GM20000 (cell line): ENCODE results near the gene CSF2RB.

Experiments used
- DNase-seq: peaks from one replicate; pipeline ENCODE4 v3.0.0; 2012; ENCODE audit warnings: low spot score
- CTCF ChIP-seq: IDR thresholded peaks from 2 replicates; pipeline ENCODE4 v1.5.1; 2012; ENCODE audit warnings: mild to moderate bottlenecking, control low read depth; ENCODE audit errors: extremely low read depth, missing control alignments

CSF2RB gene

GRCh38 chr22:36870250-36870649 is 43.2 kb upstream of the CSF2RB start:
- DNase-seq, result no peak
- no peak for TF ChIP-seq CTCF

DNA sequence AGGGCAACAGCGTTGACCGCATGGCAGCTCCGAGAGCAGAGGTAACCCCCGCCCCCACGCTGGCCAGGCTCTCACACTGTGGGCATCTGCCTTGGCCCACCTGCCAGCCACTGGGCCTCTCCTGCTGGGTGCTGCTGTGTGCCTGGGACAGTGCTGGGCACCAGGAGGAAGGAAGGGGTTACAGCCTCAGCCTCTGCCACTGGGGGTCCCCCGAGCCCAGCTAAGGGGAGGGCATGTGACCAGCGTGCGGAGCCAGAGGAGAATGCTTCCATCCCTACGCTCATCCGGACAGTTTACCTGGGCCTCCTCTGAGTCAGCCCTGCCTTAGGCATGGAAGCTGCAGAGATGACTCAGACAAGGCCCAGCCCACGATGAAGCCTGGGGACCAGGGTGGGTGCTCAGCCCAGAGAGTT is 41.8 kb upstream of the CSF2RB start:
- no peak for DNase-seq
- TF ChIP-seq CTCF, result no peak

DNA sequence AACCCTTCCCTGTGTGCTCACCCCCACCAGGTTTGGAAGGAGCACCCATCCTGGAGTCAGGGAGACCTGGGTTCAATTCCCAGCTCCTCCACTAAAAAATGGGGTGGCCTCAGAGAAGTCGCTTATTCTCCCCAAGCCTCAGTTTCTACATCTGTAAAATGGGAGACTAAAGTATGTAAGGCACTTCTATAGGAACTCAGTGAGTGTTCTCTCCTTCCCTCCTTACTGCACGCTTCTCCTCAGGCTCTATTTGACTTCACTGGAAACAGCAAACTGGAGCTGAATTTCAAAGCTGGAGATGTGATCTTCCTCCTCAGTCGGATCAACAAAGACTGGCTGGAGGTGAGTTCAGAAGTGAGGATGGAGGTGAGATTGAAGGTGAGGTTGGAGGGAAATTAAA is 41.3 kb upstream of the CSF2RB start:
- no peak for TF ChIP-seq CTCF
- DNase-seq, result no peak

GRCh38 chr22:36872866-36873498 is 40.4 kb upstream of the CSF2RB start:
- TF ChIP-seq CTCF, result no peak
- DNase-seq, result no peak

DNA sequence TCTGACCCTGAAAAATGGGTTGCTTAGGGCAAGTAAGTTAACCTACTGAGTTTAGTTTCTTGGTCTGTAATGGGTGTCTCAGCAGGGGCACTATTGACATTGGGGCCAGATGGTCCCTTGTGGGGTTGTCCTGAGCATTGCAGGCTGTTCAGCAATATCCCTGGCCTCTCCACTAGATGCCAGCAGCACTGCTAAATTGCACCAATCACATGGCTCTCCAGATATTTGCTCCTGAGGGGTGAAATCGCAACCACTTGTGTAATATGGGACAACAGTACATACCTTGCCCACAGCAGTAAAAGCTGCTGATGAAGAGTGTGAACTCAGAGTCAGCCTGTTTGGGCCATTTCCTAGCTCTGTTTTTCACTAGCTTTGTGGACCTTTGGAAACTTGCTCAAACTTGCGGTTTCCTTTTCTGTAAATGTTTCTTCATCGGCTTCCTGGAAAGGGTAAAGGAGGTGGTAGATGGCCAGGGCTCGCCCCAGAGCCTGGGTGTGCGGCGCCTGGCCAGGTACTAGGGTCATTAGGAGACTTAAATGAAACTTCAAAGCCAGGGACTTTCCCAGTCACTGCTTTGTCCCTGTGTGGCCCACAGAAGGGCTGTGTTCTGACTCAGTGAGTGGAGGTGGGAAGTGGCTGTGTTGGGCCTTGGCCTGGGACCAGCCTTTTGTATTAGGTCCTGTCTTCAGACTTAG is 39.7 kb upstream of the CSF2RB start:
- peak; percentile 73 for DNase-seq
- peak; percentile 28 for TF ChIP-seq CTCF

DNA sequence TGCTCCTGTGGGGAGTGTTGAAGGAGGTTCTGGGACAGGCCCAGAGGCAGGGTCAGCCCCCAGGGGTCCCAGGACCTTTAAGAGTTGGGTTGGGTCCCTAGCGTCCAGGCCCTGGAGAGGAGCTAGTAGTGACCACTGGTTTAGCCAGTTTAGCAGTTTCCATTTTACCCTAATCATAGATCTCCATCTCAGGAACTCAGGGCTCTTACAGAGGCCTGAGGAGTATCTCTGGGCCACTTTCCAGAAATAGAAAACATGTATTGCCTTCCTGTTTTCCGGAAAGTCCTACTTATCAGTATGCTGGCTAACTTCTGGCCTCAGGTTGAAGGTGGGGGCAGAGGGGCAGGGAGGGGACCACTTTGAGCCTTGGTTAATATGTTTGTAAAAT is 39.1 kb upstream of the CSF2RB start:
- TF ChIP-seq CTCF, result no peak
- no peak for DNase-seq

DNA sequence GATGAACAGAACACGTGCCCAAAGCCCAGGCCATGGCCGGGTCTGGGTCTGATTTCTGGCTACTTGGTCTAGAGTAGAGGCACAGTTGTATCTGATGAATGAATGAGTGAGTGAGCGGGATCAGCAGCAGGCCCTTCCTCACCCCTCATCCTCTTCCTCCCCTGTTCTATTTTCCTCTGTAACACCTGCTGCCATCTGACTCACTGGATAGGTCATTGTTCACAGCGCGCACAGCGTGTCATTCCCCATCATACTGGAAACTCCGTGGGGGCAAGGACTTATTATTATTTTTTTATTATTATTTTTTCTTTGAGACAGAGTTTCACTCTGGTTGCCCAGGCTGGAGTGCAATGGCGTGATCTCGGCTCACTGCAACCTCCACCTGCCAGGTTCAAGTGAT is 38.7 kb upstream of the CSF2RB start:
- TF ChIP-seq CTCF, result no peak
- no peak for DNase-seq
